ENCODE measurements around the gene MYOM3. TPM values are rescaled to one million over a fixed set of nuclear protein-coding genes. Genes with fewer than 3 reads are reported as not detected.

MYOM3 gene
- total RNA-seq, 2 donors from 2014 or later = 0.11 to 0.15 TPM

DNA sequence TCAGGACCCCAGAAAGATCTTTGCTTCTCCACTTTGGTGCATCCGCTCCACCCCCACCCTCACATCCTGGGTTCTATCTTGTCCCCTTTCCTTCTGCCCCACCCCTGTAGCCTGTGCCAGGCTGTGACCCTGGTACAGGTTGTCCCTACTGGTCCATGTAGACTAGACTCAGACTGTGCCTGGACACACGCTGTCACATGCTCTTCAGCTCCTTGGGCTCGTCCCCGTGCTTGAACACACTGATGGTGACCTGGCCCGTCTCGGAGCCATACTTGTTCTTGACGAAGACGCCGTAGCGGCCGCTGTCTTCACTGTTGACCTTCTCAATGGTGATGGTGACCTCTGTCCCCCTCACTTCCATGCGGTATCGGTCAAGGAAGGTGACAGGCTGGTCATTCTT is 54.8 kb downstream of the MYOM3 start:
- Mint-ChIP-seq H3K4me1 (no peaks in the 10 kb centered on the region), H3K27ac (no peak overlapping the region), H3K27me3 (ENCODE audit: insufficient read depth) (peaks cover 1% of the 10 kb centered on the region), H3K4me3 (no peak overlapping the region), H3K9me3 (peaks cover 2% of the 10 kb centered on the region), H3K36me3 (ENCODE audit: low read depth) (no peaks in the 10 kb centered on the region)
- H3K4me1 ChIP-seq (ENCODE audit: control insufficient read depth, insufficient read depth, low read length) = no peaks in the 10 kb centered on the region
- H3K4me3 ChIP-seq (ENCODE audit: low read length) = no peak overlapping the region
- no peaks in the 10 kb centered on the region for H3K36me3 ChIP-seq (ENCODE audit: control insufficient read depth, insufficient read depth, low read length)
- DNase-seq = no peak
- no peak for TF ChIP-seq CTCF (conservative IDR thresholded peaks at IDR 0.05)
- no peak overlapping the region for H3K27ac ChIP-seq (ENCODE audit: low read depth, low read length)
- H3K9ac ChIP-seq (ENCODE audit: extremely low read depth, low read length, poor library complexity, severe bottlenecking) = no peak overlapping the region
- H3K9me3 ChIP-seq (ENCODE audit: control insufficient read depth, low read length) = no peaks in the 10 kb centered on the region
- 95 to 98% methylated on average over 8 to 13 of the region's 13 CpGs for WGBS, 2 experiments (ENCODE audit: insufficient coverage in 1 of 2, insufficient read length in 1 of 2)
- H3K27me3 ChIP-seq (ENCODE audit: control insufficient read depth, insufficient read depth, low read length, poor library complexity, severe bottlenecking) = no peaks in the 10 kb centered on the region

DNA sequence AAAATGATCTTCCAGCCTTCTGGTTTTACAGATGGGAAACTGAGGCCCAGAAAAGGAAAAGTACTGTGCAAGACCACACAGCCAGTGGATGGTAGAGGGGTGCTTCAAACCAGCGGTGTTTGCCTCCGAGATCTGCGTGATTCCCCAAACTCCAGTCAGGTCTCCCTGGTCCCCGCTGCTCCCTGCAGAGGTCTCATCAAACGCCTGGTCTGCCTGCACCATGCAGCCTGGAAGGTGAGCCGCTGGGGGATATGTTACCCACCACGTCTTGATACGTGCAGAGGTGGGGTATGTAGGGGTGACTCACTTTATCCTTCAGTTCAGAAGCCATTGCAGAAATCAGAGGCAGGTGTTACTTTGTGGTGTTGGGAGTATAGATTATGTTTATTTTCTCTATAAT is 56.3 kb downstream of the MYOM3 start:
- H3K9ac ChIP-seq (ENCODE audit: extremely low read depth, low read length, poor library complexity, severe bottlenecking) = no peak overlapping the region
- H3K27me3 Mint-ChIP-seq (ENCODE audit: insufficient read depth) = peaks cover 1% of the 10 kb centered on the region
- no peak for TF ChIP-seq CTCF (conservative IDR thresholded peaks at IDR 0.05)
- H3K36me3 Mint-ChIP-seq (ENCODE audit: low read depth) = no peaks in the 10 kb centered on the region
- 70 to 82% methylated on average over 4 to 8 of the region's 8 CpGs for WGBS, 2 experiments (ENCODE audit: insufficient coverage in 1 of 2, insufficient read length in 1 of 2)
- no peaks in the 10 kb centered on the region for H3K9me3 Mint-ChIP-seq
- no peak overlapping the region for H3K4me3 Mint-ChIP-seq
- no peaks in the 10 kb centered on the region for H3K4me1 ChIP-seq (ENCODE audit: control insufficient read depth, insufficient read depth, low read length)
- H3K4me1 Mint-ChIP-seq = no peaks in the 10 kb centered on the region
- DNase-seq = no peak
- H3K9me3 ChIP-seq (ENCODE audit: control insufficient read depth, low read length) = no peaks in the 10 kb centered on the region
- no peak overlapping the region for H3K27ac ChIP-seq (ENCODE audit: low read depth, low read length)
- H3K27me3 ChIP-seq (ENCODE audit: control insufficient read depth, insufficient read depth, low read length, poor library complexity, severe bottlenecking) = no peaks in the 10 kb centered on the region
- H3K4me3 ChIP-seq (ENCODE audit: low read length) = no peak overlapping the region
- H3K27ac Mint-ChIP-seq = no peak overlapping the region
- no peaks in the 10 kb centered on the region for H3K36me3 ChIP-seq (ENCODE audit: control insufficient read depth, insufficient read depth, low read length)

DNA sequence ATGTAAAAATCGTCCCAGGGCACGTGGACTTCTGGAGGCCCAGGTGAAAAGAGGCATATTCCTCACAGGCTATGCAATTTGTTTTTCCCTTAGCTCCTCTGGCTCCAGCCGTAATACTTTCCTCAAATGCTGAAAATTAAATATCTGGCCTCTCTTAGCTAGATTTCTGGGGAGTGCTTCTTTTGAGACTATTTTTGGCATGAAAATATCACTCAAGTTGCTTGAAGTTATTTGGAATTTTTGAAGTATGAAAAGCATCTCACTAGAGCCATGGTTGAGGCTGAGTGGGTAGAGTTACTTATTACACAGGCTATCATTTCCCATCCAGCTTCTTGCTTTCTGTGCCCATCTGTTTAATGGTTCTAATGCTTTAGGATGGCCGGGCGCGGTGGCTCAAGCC is 59.7 kb downstream of the MYOM3 start:
- no peak overlapping the region for H3K4me3 ChIP-seq (ENCODE audit: low read length)
- H3K4me1 ChIP-seq (ENCODE audit: control insufficient read depth, insufficient read depth, low read length) = peaks cover 1% of the 10 kb centered on the region
- 78 to 94% methylated on average over 2 to 6 of the region's 6 CpGs for WGBS, 2 experiments (ENCODE audit: insufficient coverage in 1 of 2, insufficient read length in 1 of 2)
- Mint-ChIP-seq H3K27ac (no peak overlapping the region), H3K4me3 (no peak overlapping the region), H3K27me3 (ENCODE audit: insufficient read depth) (peaks cover 1% of the 10 kb centered on the region), H3K9me3 (no peaks in the 10 kb centered on the region), H3K36me3 (ENCODE audit: low read depth) (no peaks in the 10 kb centered on the region), H3K4me1 (peaks cover 2% of the 10 kb centered on the region)
- no peak overlapping the region for H3K27ac ChIP-seq (ENCODE audit: low read depth, low read length)
- no peaks in the 10 kb centered on the region for H3K27me3 ChIP-seq (ENCODE audit: control insufficient read depth, insufficient read depth, low read length, poor library complexity, severe bottlenecking)
- no peaks in the 10 kb centered on the region for H3K36me3 ChIP-seq (ENCODE audit: control insufficient read depth, insufficient read depth, low read length)
- TF ChIP-seq CTCF (conservative IDR thresholded peaks at IDR 0.05) = no peak
- H3K9me3 ChIP-seq (ENCODE audit: control insufficient read depth, low read length) = no peaks in the 10 kb centered on the region
- no peak overlapping the region for H3K9ac ChIP-seq (ENCODE audit: extremely low read depth, low read length, poor library complexity, severe bottlenecking)
- no peak for DNase-seq

All from endodermal cell (in vitro differentiated cells).